GM19240 (cell line): ENCODE data around the gene PMIS2.

Experiments
- DNase-seq: peaks from one replicate; pipeline ENCODE4 v3.0.0; 2011; ENCODE audit warnings: low spot score; ENCODE audit not compliant: insufficient read length

The PMIS2 gene

GRCh38 chr19:35628264-35628564, 42.2 kb downstream of the PMIS2 start:
- no peak for DNase-seq

GRCh38 chr19:35628565-35629331, 42.8 kb downstream of the PMIS2 start, which contains the start of gene RBM42:
TSS of gene RBM42 (plus strand) at chr19:35629036. CDS start at chr19:35629154, 118 bp downstream.
- peak; percentile 100 for DNase-seq

- DNase-seq, result no peak
Observed at GRCh38 chr19:35629332-35629633, 43.3 kb downstream of the PMIS2 start.

GRCh38 chr19:35633727-35634440, 47.9 kb downstream of the PMIS2 start:
- DNase-seq, result no peak

GRCh38 chr19:35636651-35637050, 50.7 kb downstream of the PMIS2 start:
- no peak for DNase-seq
